ENCODE data around the gene CEP128. TPM values are rescaled to one million over a fixed set of nuclear protein-coding genes. Genes with fewer than 3 reads are reported as not detected.

CEP128 gene
- total RNA-seq, 2 experiments from 2014 or later: 12.3 to 13.0 TPM

GRCh38 chr14:80940146-80940545 is 1.4 kb downstream of the CEP128 start:
- peak overlapping the region; percentile 79 for H3K4me3 Mint-ChIP-seq
- CTCF ChIA-PET: interaction anchor here (0.5 kb wide), 1 partner anchor 344 kb away, joined by 4 read pairs; no protein-coding TSS in a partner anchor
- no peak overlapping the region for H3K27ac ChIP-seq (ENCODE audit: low read depth in 1 of 2, low read length in 2 of 2)
- H3K4me1 Mint-ChIP-seq (ENCODE audit: low read depth): peaks cover 40% of the 10 kb centered on the region
- no peaks in the 10 kb centered on the region for H3K9me3 Mint-ChIP-seq
- DNase-seq (peak in 2 of 14 experiments; percentile 25 to 27), ATAC-seq (ENCODE audit: poor library complexity) (peak; percentile 39)
- no peak for TF ChIP-seq CTCF (IDR thresholded peaks at IDR 0.05)
- POLR2A ChIA-PET: no interaction called here
- H3K4me3 ChIP-seq (ENCODE audit: low read length): no peak overlapping the region
- H3K36me3 ChIP-seq (ENCODE audit: insufficient read depth, low read length): no peaks in the 10 kb centered on the region
- peaks cover 7% of the 10 kb centered on the region for H3K36me3 Mint-ChIP-seq (ENCODE audit: low read depth)
- peak overlapping the region; percentile 57 for H3K27ac Mint-ChIP-seq
- intact Hi-C loops (cut with DNase I, micrococcal nuclease): loop anchor here in 1 of 2 experiments (5.0 kb wide), 1 partner anchor 592 kb away; the partner anchor contains the start of gene SEL1L
- H3K9me3 ChIP-seq (ENCODE audit: control insufficient read depth in 1 of 2, insufficient read depth in 1 of 2, low read length in 2 of 2): no peaks in the 10 kb centered on the region
- H3K4me1 ChIP-seq (ENCODE audit: insufficient read depth, low read length): peaks cover 17% of the 10 kb centered on the region
- H3K27me3 Mint-ChIP-seq: no peaks in the 10 kb centered on the region
- H3K27me3 ChIP-seq (ENCODE audit: control insufficient read depth in 1 of 2, insufficient read depth in 2 of 2, low read length in 2 of 2): no peaks in the 10 kb centered on the region

GRCh38 chr14:80933686-80934085 is 7.9 kb downstream of the CEP128 start:
- no peak overlapping the region for H3K4me3 ChIP-seq (ENCODE audit: low read length)
- POLR2A ChIA-PET: interaction anchor here (0.6 kb wide), 1 partner anchor 33 kb away, joined by 3 read pairs; no protein-coding TSS in a partner anchor
- peaks cover 19% of the 10 kb centered on the region for H3K36me3 Mint-ChIP-seq (ENCODE audit: low read depth)

GRCh38 chr14:80933282-80933681 is 8.3 kb downstream of the CEP128 start:
- H3K9me3 Mint-ChIP-seq: no peaks in the 10 kb centered on the region
- intact Hi-C loops (cut with DNase I, micrococcal nuclease): loop anchor here in 1 of 2 experiments (5.0 kb wide), 1 partner anchor 284 kb away; no protein-coding TSS in a partner anchor
- H3K4me3 Mint-ChIP-seq: no peak overlapping the region
- peak overlapping the region; percentile 57 for H3K27ac Mint-ChIP-seq
- CTCF ChIA-PET: no interaction called here
- no peaks in the 10 kb centered on the region for H3K9me3 ChIP-seq (ENCODE audit: control insufficient read depth in 1 of 2, insufficient read depth in 1 of 2, low read length in 2 of 2)
- peaks cover 23% of the 10 kb centered on the region for H3K36me3 Mint-ChIP-seq (ENCODE audit: low read depth)
- ATAC-seq (ENCODE audit: poor library complexity): no peak
- peaks cover 55% of the 10 kb centered on the region for H3K4me1 Mint-ChIP-seq (ENCODE audit: low read depth)
- no peaks in the 10 kb centered on the region for H3K27me3 Mint-ChIP-seq
- peaks cover 21% of the 10 kb centered on the region for H3K4me1 ChIP-seq (ENCODE audit: insufficient read depth, low read length)
- POLR2A ChIA-PET: interaction anchor here (0.6 kb wide), 1 partner anchor 34 kb away, joined by 3 read pairs; no protein-coding TSS in a partner anchor
- TF ChIP-seq CTCF (IDR thresholded peaks at IDR 0.05): no peak
- H3K27me3 ChIP-seq (ENCODE audit: control insufficient read depth in 1 of 2, insufficient read depth in 2 of 2, low read length in 2 of 2): no peaks in the 10 kb centered on the region
- no peak for DNase-seq
- no peaks in the 10 kb centered on the region for H3K36me3 ChIP-seq (ENCODE audit: insufficient read depth, low read length)
- no peak overlapping the region for H3K27ac ChIP-seq (ENCODE audit: low read depth in 1 of 2, low read length in 2 of 2)
- H3K4me3 ChIP-seq (ENCODE audit: low read length): no peak overlapping the region

More at GRCh38 chr14:80933686-80934085, 7.9 kb downstream of the CEP128 start:
- Histone ChIP-seq H3K27ac (ENCODE audit: low read depth in 1 of 2, low read length in 2 of 2) (no peak overlapping the region), H3K36me3 (ENCODE audit: insufficient read depth, low read length) (no peaks in the 10 kb centered on the region), H3K9me3 (ENCODE audit: control insufficient read depth in 1 of 2, insufficient read depth in 1 of 2, low read length in 2 of 2) (no peaks in the 10 kb centered on the region), H3K27me3 (ENCODE audit: control insufficient read depth in 1 of 2, insufficient read depth in 2 of 2, low read length in 2 of 2) (no peaks in the 10 kb centered on the region), H3K4me1 (ENCODE audit: insufficient read depth, low read length) (peaks cover 21% of the 10 kb centered on the region)
- H3K4me1 Mint-ChIP-seq (ENCODE audit: low read depth): peaks cover 51% of the 10 kb centered on the region
- no peak for TF ChIP-seq CTCF (IDR thresholded peaks at IDR 0.05)
- H3K9me3 Mint-ChIP-seq: no peaks in the 10 kb centered on the region
- ATAC-seq (ENCODE audit: poor library complexity) (no peak), DNase-seq (no peak)
- intact Hi-C loops (cut with DNase I, micrococcal nuclease): loop anchor here in 1 of 2 experiments (5.0 kb wide), 1 partner anchor 284 kb away; no protein-coding TSS in a partner anchor
- peak overlapping the region; percentile 57 for H3K27ac Mint-ChIP-seq
- no peak overlapping the region for H3K4me3 Mint-ChIP-seq
- H3K27me3 Mint-ChIP-seq: no peaks in the 10 kb centered on the region
- CTCF ChIA-PET: no interaction called here
